Stimulated activated CD8-positive, alpha-beta memory T cell treated with anti-CD3 and anti-CD28 coated beads, Interleukin-2, amount 100 ng/mL, for 1 hour (primary cell): Measurements from ENCODE around the gene GSTA4.
"Not testable (repeated sequence)": the region's sequence is repeated elsewhere in the genome, so short reads cannot be mapped to it uniquely, and the experiment has no call there.

ENCODE experiments used
- DNase-seq, 2 donors: peaks; one replicate each; pipeline ENCODE4 v3.0.0-alpha.2; 2020; ENCODE audit warnings: low read depth in 2 of 2

Gene GSTA4

DNA sequence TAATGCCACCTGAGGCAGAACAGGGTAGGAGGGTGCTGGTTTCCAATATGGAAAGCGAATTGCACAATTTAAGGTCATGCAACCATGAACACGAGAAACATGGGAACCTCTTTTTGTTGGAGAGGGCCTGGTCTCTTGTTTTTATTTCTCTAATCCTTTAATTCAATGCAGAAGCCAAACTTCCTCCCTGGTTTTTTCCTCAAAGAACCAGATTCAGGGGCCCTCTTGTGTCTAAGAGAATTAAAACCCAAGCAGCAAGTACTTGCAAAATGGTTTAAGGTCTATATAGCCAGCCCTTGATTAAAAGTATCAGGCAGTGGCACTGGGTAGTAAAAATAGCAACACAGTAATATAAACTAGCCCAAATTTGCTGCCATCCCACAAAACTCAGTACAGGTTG is 19.5 kb downstream of the GSTA4 start:
- no peak for DNase-seq

DNA sequence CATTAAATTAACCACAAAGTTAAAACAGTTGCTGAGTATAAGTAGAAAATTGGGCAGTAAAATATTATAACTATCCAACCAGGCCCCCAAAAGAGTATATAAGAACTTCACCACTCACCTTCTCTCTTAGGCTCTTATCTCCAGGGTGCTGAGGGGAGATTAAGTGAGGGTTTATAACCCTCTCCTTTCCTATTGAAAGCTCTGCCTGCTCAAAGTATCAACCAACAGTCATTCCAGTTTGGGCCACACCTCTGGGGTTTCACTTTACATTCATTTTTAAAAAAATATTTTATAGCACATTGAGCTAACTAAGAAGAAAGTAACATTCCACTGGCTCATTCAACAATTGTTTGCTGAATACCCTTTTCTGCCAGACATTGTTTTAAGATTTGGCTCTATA is 22.1 kb downstream of the GSTA4 start:
- DNase-seq: no peak

DNA sequence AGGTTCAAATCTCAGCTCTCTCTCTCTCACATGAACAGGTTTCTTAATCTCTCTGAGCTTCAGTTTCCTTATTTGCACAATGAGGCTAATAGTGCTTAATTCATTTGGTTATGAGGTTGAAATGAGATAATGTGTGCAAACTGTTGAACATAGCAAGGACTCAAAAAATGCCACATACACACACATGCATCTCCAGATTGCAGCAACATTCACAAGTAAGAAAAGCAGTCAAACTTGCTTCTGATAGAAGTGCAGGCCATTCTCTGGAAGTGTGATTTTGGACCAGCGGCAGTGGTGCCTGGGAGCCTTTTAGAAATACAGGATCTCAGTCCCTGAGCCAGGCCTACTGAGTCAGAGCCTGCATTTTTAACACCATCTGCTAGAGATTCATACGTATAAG is 25.7 kb downstream of the GSTA4 start:
- no peak for DNase-seq

- no peak for DNase-seq
Observed at GRCh38 chr6:52966101-52966500, 29.0 kb downstream of the GSTA4 start.

GRCh38 chr6:52965380-52965779 is 29.7 kb downstream of the GSTA4 start:
- DNase-seq: no peak

DNA sequence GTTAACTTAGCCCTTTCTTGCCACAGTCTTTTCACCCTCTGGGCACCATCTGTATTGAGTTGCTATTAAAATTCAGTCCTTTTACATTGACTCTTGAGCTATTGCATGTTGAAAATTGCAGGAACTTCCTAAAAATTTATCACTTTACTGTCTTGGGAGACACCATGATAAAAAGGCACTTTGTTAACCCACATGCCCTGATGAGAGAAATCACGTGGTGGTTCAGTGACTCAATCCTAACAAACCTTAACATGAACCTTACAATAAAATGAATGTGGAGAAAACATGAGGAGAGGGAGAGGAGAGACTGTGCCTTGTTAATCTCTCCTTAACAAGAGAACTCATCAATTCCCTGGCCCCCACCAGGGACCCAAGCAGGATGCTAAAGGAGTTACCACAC is 30.8 kb downstream of the GSTA4 start:
- no peak for DNase-seq

DNA sequence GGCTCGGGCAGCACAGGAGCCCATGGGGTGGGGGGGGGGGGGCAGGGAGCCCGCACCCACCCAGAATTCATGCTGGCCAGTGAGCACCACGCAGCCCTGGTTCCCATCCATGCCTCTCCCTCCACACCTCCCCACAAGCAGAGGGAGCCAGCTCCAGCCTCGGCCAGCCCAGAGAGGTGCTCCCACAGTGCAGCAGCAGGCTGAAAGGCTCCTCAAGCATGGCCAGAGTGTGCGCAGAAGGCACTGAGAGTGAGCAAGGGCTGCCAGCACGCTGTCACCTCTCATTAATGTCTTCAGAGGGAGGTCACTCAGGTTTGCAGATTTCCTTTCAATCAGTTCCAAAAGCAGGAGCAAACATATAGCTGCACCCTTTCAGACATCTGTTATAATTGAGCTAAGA is 32.4 kb downstream of the GSTA4 start:
- no peak for DNase-seq

DNA sequence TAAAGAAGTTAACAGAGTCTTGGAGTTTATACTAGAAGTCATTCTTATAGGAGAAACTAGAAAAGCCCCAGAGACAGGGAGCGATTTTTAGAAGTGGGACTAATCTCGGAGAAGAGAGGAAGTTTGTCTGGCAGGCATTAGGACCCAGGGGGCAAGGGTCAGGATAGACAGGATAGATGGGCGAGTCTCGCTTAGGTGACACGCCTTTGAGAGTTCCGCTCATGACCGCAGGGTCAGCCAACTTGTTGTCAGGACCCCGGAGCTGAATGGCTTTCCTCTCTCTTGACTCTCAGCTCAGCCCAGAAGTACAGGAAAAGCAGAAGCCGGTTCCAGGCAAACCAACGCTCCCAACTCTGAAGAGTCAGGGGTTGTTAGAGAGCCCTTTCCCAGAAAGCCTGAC is 34.1 kb downstream of the GSTA4 start:
- DNase-seq: not testable (repeated sequence)

GRCh38 chr6:52960211-52960610 is 34.9 kb downstream of the GSTA4 start:
- not testable (repeated sequence) for DNase-seq

DNA sequence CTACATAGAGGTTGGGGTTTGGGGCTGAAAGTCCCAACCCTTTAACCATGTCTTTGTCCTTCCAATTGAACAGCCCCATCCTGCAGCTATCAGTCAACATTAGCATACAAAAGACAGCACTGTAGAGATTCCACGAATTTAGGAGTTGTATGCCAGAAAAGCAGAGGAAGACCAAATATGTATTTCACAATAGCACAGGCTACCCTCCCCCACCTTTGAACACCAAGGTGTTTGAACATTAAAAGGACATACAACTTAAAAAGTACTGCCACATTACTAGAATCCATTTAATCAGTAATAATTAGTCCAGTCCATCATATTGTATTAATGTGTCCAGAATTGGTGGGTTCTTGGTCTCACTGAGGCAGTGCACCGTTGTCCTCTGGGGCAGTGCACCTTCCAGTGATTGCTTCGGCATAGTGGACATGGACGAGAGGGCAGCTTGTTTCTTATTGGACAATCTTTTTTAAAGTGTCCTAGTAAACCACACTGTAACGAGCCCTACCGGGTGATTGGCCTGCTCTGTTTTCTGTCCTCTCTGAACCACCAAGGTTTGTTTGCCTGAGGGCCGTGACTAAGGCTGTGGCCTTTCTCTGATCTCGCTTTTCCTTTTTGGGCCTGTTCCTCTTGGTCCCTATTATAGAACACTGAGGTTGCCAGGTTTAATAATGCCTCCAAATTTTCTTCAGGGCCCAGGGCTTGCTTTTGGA is 36.4 kb downstream of the GSTA4 start:
- no peak for DNase-seq

GRCh38 chr6:52955871-52956270 is 39.2 kb downstream of the GSTA4 start:
- no peak for DNase-seq

DNA sequence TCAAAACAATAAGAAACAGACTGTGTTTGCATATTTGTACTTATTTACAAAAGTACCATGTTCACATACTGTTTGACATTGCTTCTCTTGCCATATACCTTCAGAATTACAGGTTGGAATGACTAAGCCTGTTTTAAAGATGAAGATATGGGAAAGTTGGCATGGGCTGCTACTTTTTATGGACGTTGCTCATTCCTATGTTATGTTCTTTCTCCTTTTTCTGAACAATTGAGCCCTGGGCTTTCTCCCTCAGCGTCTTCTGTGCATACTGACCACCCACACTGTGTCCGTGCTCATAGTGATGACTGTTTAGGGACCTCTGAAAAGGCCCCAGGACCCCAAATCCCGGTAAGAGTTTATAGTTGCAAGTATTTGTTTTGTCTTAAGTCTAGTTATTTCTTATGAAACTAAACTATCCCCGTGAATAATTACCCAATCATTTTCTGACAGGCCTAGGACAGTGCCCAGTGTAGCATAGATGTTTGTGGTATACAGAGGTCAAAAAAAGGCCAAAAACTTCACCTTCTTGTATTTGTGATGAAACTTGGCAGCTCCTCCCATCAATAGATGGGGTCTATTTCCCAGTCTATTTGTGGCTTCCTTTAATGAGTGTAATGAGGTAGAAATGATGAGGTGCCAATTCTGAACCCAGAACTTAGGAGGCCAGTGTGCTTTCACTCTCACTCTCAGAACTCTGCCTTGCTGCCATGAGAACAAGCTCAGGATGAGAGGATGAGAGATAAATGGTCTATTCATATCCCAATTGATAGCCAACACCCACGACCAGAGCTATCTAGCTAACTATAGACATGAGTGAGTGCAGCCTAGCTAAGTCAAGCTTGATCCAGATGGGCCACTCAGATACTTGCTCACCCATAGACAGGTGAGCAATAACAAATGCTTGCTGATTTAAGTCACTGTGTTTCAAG is 40.9 kb downstream of the GSTA4 start:
- no peak for DNase-seq

GRCh38 chr6:52946306-52946705 is 48.8 kb downstream of the GSTA4 start:
- no peak for DNase-seq

- not testable (repeated sequence) for DNase-seq
Observed at GRCh38 chr6:52942821-52943220, 52.3 kb downstream of the GSTA4 start.

- DNase-seq: no peak
Observed at GRCh38 chr6:52942221-52942620, 52.9 kb downstream of the GSTA4 start.

- DNase-seq: no peak
Observed at GRCh38 chr6:52937908-52938307, 57.2 kb downstream of the GSTA4 start.

GRCh38 chr6:52933778-52934177 is 61.3 kb downstream of the GSTA4 start:
- DNase-seq: no peak

DNA sequence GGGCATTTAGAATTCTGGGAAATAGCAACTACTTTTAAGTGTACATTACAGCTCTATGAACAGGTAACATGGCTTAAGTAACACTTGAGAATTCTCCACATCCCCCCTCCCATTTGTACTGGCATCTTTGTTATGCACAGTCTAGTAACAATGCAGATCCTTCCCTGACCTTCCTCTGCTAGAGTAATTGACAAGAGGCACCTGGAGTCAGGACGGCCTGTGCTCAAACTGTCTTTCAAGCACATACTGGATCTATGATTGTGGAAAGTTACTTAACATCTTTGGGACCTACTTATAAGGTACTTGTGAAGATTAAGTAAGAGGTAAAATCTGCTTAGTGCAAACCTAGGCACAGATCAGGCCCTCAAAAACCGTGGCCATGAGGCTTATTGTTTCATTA is 63.7 kb downstream of the GSTA4 start:
- no peak for DNase-seq

DNA sequence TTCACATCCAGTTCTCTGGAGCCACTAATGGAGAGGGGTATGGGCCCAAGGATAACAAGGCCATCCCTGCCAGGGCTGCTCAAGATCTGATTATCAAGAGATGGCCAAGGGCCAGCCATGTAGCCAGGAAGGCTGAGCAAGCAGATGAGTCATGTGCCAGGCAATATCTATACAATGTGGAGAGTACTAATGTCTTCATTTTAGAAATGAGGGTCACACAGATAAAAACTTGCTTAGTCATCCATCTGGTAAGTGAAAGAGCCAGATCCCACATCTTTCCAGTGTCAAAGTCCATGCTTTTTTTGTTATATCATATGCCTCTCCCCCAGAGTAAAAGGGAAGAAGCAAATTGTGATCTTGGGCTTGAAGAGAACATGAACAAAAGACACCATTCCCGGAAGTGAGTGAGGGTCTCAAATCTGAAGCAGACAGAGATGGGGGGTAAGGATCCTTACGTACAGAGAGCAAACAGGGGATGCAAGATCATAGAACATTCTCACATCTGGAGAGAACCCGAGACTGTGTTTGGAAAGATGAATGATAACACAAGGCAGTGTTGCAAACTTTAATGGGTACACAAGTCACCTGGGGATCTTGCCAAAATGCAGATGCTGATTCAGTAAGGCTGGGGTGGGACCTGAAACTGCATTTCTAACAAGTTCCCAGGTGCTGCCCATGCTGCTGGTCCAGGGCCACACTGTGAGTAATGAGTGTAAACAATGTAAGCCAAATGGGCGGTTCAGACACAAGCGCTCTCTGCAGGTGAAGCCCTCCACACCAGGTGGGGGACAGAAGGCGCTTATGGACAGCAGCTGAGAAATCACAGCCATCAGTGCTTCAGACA is 65.5 kb downstream of the GSTA4 start:
- no peak for DNase-seq
